NB4 (cell line): Measurements from ENCODE around the gene KIF22.
A peak's percentile ranks its signal among the peaks of the same experiment; 100 is the strongest.

ENCODE experiments used
- CTCF ChIP-seq: IDR thresholded peaks from one replicate; pipeline ENCODE4 v1.5.1; 2012; ENCODE audit warnings: low read depth, low read length
- MAX ChIP-seq: IDR thresholded peaks from 2 replicates; pipeline ENCODE4 v1.6.1; 2011; ENCODE audit warnings: low read depth, low read length
- POLR2A ChIP-seq: IDR thresholded peaks from 2 replicates; pipeline ENCODE4 v1.6.1; 2011; ENCODE audit warnings: mild to moderate bottlenecking; ENCODE audit not compliant: insufficient read length; ENCODE audit errors: extremely low read depth

- no peak for TF ChIP-seq CTCF
- TF ChIP-seq POLR2A = no peak
- peak; percentile 81 for TF ChIP-seq MAX
Observed at GRCh38 chr16:29813644-29814562, 23.4 kb downstream of the KIF22 start.
